Testis (tissue), 3 donors: ENCODE results near the gene ANAPC16. TPM values are rescaled to one million over a fixed set of nuclear protein-coding genes. Genes with fewer than 3 reads are reported as not detected.

Experiments used
- DNase-seq: peaks from one replicate; pipeline ENCODE4 v3.0.0-alpha.2; 2019
- H3K27ac ChIP-seq, 2 donors: fragments of 200-600 bp; sonication (generic); one replicate each; pipeline ENCODE4 v1.5.1; 2019
- H3K27me3 ChIP-seq: fragments of 200-600 bp; sonication (generic); one replicate; pipeline ENCODE4 v1.5.1; 2019
- H3K36me3 ChIP-seq: fragments of 200-600 bp; sonication (generic); one replicate; pipeline ENCODE4 v1.5.1; 2017; ENCODE audit warnings: low read depth; ENCODE audit errors: missing control alignments
- H3K4me1 ChIP-seq: fragments of 200-600 bp; sonication (generic); one replicate; pipeline ENCODE4 v1.5.1; 2019
- H3K4me3 ChIP-seq, 2 donors: fragments of 200-600 bp; sonication (generic); one replicate each; pipeline ENCODE4 v1.5.1; 2017 to 2019
- H3K9me3 ChIP-seq: fragments of 200-600 bp; sonication (generic); one replicate; pipeline ENCODE4 v1.5.1; 2017
- CTCF ChIP-seq, 3 experiments: fragments of 450-650 bp in 2 of 3; fragments of 200-600 bp in 1 of 3; sonication (generic) in 1 of 3; IDR thresholded peaks; one replicate each; pipeline ENCODE4 v1.5.1; 2016 to 2019; ENCODE audit warnings: antibody characterized with exemption in 3 of 3, mild to moderate bottlenecking in 2 of 3, moderate library complexity in 1 of 3
- POLR2A ChIP-seq: fragments of 450-650 bp; IDR thresholded peaks from one replicate; pipeline ENCODE4 v1.6.1; 2017; ENCODE audit warnings: antibody characterized with exemption, mild to moderate bottlenecking, moderate library complexity
- WGBS, 2 donors: methylation state at CpG; one replicate each; pipeline ENCODE4 v1.1.5; 2018; 5-methylcytosine and 5-hydroxymethylcytosine counted together
- intact Hi-C: fragments of 100-400 bp; cut with DNase I; formaldehyde crosslinking; loops from one replicate; pipeline ENCODE4 v1.15.1; 2023; ENCODE audit warnings: low total_unique reads
- polyA plus RNA-seq: library from polyadenylated mRNA; stranded (reverse); fragments of 350-450 nt; fragmentation: Illumina TruSeq; extraction: RNeasy Lipid Tissue Mini Kit (QIAGEN cat#74804); gene quantifications from one replicate; pipeline ENCODE4 v1.2.3, GENCODE V29; 2014; ENCODE audit warnings: low read depth, low replicate concordance; ENCODE audit not compliant: insufficient read depth
- total RNA-seq, 2 donors: library from RNA; depleted of rRNA; stranded (reverse); fragments of >200 nt; gene quantifications; one replicate each; pipeline ENCODE4 v1.2.3, GENCODE V29; 2016

Gene ANAPC16
- total and polyA plus RNA-seq, 3 donors from 2014 or later: 43.8 to 96.0 (median 47.9) TPM

GRCh38 chr10:72240371-72240770 is 24.6 kb downstream of the ANAPC16 start:
- 94 to 96% methylated on average over 7 of the region's 7 CpGs for WGBS, 2 donors
- Histone ChIP-seq H3K9me3 (no peaks in the 10 kb centered on the region), H3K27ac (no peak overlapping the region), H3K4me1 (peaks cover 36% of the 10 kb centered on the region), H3K36me3 (no peaks in the 10 kb centered on the region), H3K4me3 (no peak overlapping the region), H3K27me3 (no peaks in the 10 kb centered on the region)
- no peak for DNase-seq
- intact Hi-C loops: no loop called here
- TF ChIP-seq POLR2A: no peak
- TF ChIP-seq CTCF (IDR thresholded peaks at IDR 0.05): no peak

- Histone ChIP-seq H3K9me3 (no peaks in the 10 kb centered on the region), H3K4me3 (no peak overlapping the region), H3K36me3 (no peaks in the 10 kb centered on the region), H3K4me1 (peaks cover 49% of the 10 kb centered on the region), H3K27ac (peak overlapping the region in 1 of 2 donors; percentile 90), H3K27me3 (no peaks in the 10 kb centered on the region)
- intact Hi-C loops: no loop called here
- 70 to 92% methylated on average over 8 of the region's 8 CpGs for WGBS, 2 donors
- TF ChIP-seq CTCF (IDR thresholded peaks at IDR 0.05) (no peak), POLR2A (no peak)
- DNase-seq: no peak
Measured at GRCh38 chr10:72241691-72242252, 26.0 kb downstream of the ANAPC16 start.

- intact Hi-C loops: no loop called here
- no peak overlapping the region for H3K4me3 ChIP-seq
- peaks cover 58% of the 10 kb centered on the region for H3K4me1 ChIP-seq
Measured at GRCh38 chr10:72242675-72243074, 26.9 kb downstream of the ANAPC16 start.

GRCh38 chr10:72243822-72244437 is 28.1 kb downstream of the ANAPC16 start:
- Histone ChIP-seq H3K4me3 (no peak overlapping the region), H3K9me3 (no peaks in the 10 kb centered on the region), H3K36me3 (no peaks in the 10 kb centered on the region), H3K27ac (peak overlapping the region; percentile 73 to 90), H3K4me1 (peaks cover 70% of the 10 kb centered on the region), H3K27me3 (no peaks in the 10 kb centered on the region)
- 47 to 55% methylated on average over 11 of the region's 11 CpGs for WGBS, 2 donors
- TF ChIP-seq POLR2A: no peak
- peak in 2 of 3 experiments; percentile 10 to 13 for TF ChIP-seq CTCF (IDR thresholded peaks at IDR 0.05)
- intact Hi-C loops: no loop called here
- peak; percentile 65 for DNase-seq

More at GRCh38 chr10:72242675-72243074, 26.9 kb downstream of the ANAPC16 start:
- Histone ChIP-seq H3K36me3 (no peaks in the 10 kb centered on the region), H3K27ac (peak overlapping the region; percentile 73 to 90), H3K27me3 (no peaks in the 10 kb centered on the region), H3K9me3 (no peaks in the 10 kb centered on the region)
- 21 to 30% methylated on average over 4 of the region's 4 CpGs for WGBS, 2 donors
- no peak for TF ChIP-seq POLR2A
- TF ChIP-seq CTCF (IDR thresholded peaks at IDR 0.05): no peak
- peak; percentile 85 for DNase-seq

GRCh38 chr10:72244573-72245038 is 28.8 kb downstream of the ANAPC16 start:
- 36 to 53% methylated on average over 5 of the region's 5 CpGs for WGBS, 2 donors
- intact Hi-C loops: no loop called here

More at GRCh38 chr10:72244573-72245038, 28.8 kb downstream of the ANAPC16 start:
- Histone ChIP-seq H3K9me3 (no peaks in the 10 kb centered on the region), H3K36me3 (no peaks in the 10 kb centered on the region), H3K4me3 (no peak overlapping the region), H3K27me3 (no peaks in the 10 kb centered on the region), H3K27ac (peak overlapping the region; percentile 73 to 90), H3K4me1 (peaks cover 77% of the 10 kb centered on the region)
- no peak for TF ChIP-seq CTCF (IDR thresholded peaks at IDR 0.05)
- TF ChIP-seq POLR2A: no peak
- DNase-seq: no peak
